ENCODE measurements around the gene GFRA1. TPM values are rescaled to one million over a fixed set of nuclear protein-coding genes. Genes with fewer than 3 reads are reported as not detected.

Gene GFRA1
- total and polyA plus RNA-seq, 2 donors (not counting 3 experiments of a cell fraction or from before 2014, with no cell fraction given), result 0.22 to 0.88 TPM

DNA sequence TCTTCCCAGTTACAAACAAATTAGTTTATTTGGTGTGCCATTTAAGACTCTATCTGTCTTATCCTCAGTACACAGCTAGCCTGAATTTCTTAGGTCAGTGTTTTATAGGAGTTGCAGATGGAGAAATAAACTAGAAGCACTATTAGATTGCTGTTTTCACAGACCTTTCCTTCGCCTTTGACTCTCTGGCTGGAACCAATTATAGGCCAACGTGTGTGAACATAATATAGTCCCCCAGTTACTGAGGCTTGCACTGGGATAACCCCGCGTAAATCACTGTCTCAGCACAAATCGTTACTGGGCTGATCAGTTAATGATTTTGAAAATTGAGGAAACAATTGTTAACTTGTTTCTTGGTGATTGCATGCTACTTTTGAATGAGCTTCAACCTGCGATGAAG is 233.4 kb downstream of the GFRA1 start:
- FAIRE-seq (no peak), DNase-seq (ENCODE audit: low read depth, low spot score) (no peak)
- H3K79me2 ChIP-seq (ENCODE audit: control insufficient read depth, insufficient read depth, low read length), result no peaks in the 10 kb centered on the region
- no peak overlapping the region for H2AFZ ChIP-seq (ENCODE audit: low read depth, low read length)
- no peaks in the 10 kb centered on the region for H3K4me1 ChIP-seq (ENCODE audit: control insufficient read depth, extremely low read depth, insufficient read depth, low read length)
- TF ChIP-seq FOS (IDR thresholded peaks at IDR 0.05; ENCODE audit: borderline replicate concordance, insufficient read depth, low read length), result no peak
- no peak for TF ChIP-seq POLR2A (IDR thresholded peaks at IDR 0.05; ENCODE audit: low read depth, low read length)
- no peak for TF ChIP-seq POLR2AphosphoS5 (IDR thresholded peaks at IDR 0.05; ENCODE audit: insufficient read depth, low read depth, low read length)
- TF ChIP-seq, protein P1, sequence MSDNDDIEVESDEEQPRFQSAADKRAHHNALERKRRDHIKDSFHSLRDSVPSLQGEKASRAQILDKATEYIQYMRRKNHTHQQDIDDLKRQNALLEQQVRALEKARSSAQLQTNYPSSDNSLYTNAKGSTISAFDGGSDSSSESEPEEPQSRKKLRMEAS (IDR thresholded peaks at IDR 0.05; ENCODE audit: insufficient read depth, insufficient read length), result no peak
- TF ChIP-seq EZH2 (IDR thresholded peaks at IDR 0.05; ENCODE audit: borderline replicate concordance, low read depth, low read length, severe bottlenecking), result no peak
- TF ChIP-seq GATA2 (IDR thresholded peaks at IDR 0.05; ENCODE audit: insufficient read depth, insufficient read length, low read depth, low read length), result no peak
- TF ChIP-seq MYC (IDR thresholded peaks at IDR 0.05; ENCODE audit: low read depth, low read length), result no peak
- no peak for TF ChIP-seq JUN (IDR thresholded peaks at IDR 0.05; ENCODE audit: borderline replicate concordance, insufficient read depth, insufficient read length, low read depth)
- TF ChIP-seq, protein P2, sequence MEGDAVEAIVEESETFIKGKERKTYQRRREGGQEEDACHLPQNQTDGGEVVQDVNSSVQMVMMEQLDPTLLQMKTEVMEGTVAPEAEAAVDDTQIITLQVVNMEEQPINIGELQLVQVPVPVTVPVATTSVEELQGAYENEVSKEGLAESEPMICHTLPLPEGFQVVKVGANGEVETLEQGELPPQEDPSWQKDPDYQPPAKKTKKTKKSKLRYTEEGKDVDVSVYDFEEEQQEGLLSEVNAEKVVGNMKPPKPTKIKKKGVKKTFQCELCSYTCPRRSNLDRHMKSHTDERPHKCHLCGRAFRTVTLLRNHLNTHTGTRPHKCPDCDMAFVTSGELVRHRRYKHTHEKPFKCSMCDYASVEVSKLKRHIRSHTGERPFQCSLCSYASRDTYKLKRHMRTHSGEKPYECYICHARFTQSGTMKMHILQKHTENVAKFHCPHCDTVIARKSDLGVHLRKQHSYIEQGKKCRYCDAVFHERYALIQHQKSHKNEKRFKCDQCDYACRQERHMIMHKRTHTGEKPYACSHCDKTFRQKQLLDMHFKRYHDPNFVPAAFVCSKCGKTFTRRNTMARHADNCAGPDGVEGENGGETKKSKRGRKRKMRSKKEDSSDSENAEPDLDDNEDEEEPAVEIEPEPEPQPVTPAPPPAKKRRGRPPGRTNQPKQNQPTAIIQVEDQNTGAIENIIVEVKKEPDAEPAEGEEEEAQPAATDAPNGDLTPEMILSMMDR (IDR thresholded peaks at IDR 0.05; ENCODE audit: extremely low read depth in 1 of 2, insufficient read depth in 1 of 2, low read depth in 1 of 2, low read length in 2 of 2), result no peak
- no peak overlapping the region for H3K9ac ChIP-seq (replicated peaks; ENCODE audit: extremely low read depth, insufficient read depth, low read length)
- dilution Hi-C loops (cut with MboI; ENCODE audit: extremely low pct_ligation_motif_present, low sequenced_read_pairs), result no loop called here
- no peak overlapping the region for H3K27ac ChIP-seq (ENCODE audit: insufficient read depth, low read depth, low read length)
- no peaks in the 10 kb centered on the region for H3K27me3 ChIP-seq (ENCODE audit: control insufficient read depth in 2 of 2, insufficient read depth in 2 of 2, low read length in 2 of 2)
- no peaks in the 10 kb centered on the region for H3K9me1 ChIP-seq (replicated peaks; ENCODE audit: control insufficient read depth, extremely low read depth, insufficient read depth, low read length)
- BruUV-seq (replicated peaks), result no TSS peak
- H3K36me3 ChIP-seq (ENCODE audit: control insufficient read depth in 2 of 2, extremely low read depth in 1 of 2, insufficient read depth in 2 of 2, low read length in 2 of 2), result no peaks in the 10 kb centered on the region
- no peaks in the 10 kb centered on the region for H3K9me3 ChIP-seq (replicated peaks; ENCODE audit: control insufficient read depth, insufficient read depth, low read length)
- ChIA-PET POLR2A (no interaction called here), CTCF (no interaction called here)
- no peaks in the 10 kb centered on the region for H4K20me1 ChIP-seq (replicated peaks; ENCODE audit: control insufficient read depth, extremely low read depth, insufficient read depth, low read length)
- intact Hi-C loops (cut with micrococcal nuclease), result no loop called here
- H3K4me2 ChIP-seq (ENCODE audit: insufficient read depth, low read length), result no peak overlapping the region
- H3K4me3 ChIP-seq (replicated peaks in 1 of 3; ENCODE audit: insufficient read depth in 1 of 3, low read depth in 1 of 3, low read length in 3 of 3), result no peak overlapping the region
